ENCODE data around the gene CXorf58. TPM values are rescaled to one million over a fixed set of nuclear protein-coding genes. Genes with fewer than 3 reads are reported as not detected.

CXorf58 gene
- total RNA-seq, 1 donor from 2014 or later: 0.13 TPM

DNA sequence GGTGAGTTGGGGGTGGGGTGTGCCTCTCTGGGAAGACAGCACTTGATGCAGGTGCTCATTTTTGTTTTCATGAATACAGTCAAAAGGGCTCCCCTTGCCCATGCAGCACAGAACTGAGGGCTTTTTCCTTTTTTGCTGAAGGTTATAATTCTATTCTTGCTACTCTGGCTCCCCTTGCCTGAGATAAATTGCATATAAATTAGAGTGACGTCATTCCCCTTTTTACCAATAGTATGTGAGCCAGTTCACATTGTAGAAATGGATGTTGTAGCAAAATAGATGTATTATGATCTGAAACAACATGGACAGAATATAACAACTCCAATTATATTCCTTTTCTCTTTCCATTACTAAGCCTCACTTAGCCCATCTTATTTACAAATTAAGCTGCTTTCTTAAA lies 28.4 kb downstream of the CXorf58 start:
- TF ChIP-seq, protein P1, sequence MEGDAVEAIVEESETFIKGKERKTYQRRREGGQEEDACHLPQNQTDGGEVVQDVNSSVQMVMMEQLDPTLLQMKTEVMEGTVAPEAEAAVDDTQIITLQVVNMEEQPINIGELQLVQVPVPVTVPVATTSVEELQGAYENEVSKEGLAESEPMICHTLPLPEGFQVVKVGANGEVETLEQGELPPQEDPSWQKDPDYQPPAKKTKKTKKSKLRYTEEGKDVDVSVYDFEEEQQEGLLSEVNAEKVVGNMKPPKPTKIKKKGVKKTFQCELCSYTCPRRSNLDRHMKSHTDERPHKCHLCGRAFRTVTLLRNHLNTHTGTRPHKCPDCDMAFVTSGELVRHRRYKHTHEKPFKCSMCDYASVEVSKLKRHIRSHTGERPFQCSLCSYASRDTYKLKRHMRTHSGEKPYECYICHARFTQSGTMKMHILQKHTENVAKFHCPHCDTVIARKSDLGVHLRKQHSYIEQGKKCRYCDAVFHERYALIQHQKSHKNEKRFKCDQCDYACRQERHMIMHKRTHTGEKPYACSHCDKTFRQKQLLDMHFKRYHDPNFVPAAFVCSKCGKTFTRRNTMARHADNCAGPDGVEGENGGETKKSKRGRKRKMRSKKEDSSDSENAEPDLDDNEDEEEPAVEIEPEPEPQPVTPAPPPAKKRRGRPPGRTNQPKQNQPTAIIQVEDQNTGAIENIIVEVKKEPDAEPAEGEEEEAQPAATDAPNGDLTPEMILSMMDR (IDR thresholded peaks at IDR 0.05; ENCODE audit: unreplicated experiment): no peak
- Mint-ChIP-seq H3K4me3 (no peak overlapping the region), H3K27me3 (ENCODE audit: low read depth) (no peaks in the 10 kb centered on the region), H3K9me3 (no peaks in the 10 kb centered on the region), H3K36me3 (no peaks in the 10 kb centered on the region), H3K27ac (no peak overlapping the region), H3K4me1 (peaks cover 12% of the 10 kb centered on the region)
- DNase-seq (ENCODE audit: low spot score in 2 of 2, unreplicated experiment in 2 of 2): no peak

DNA sequence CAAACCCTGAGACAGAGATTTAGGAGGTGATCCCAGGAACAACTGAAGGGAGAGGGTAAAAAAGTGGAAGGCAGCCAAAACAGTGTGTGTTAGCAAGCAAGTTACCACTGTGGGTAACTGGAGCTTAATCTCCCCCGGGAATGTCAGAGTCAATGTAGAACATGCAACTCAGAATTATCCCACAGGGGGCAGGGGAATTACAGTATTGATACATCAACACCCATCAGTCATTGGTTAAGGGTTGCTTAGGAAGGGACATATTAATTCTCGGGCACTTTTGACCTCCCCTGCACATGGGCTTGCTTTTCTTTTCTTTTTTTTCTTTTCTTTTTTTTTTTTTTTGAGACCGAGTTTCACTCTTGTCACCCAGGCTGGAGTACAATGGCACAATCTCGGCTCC lies 29.3 kb downstream of the CXorf58 start:
- Mint-ChIP-seq H3K36me3 (no peaks in the 10 kb centered on the region), H3K27me3 (ENCODE audit: low read depth) (no peaks in the 10 kb centered on the region), H3K9me3 (no peaks in the 10 kb centered on the region), H3K4me1 (peaks cover 8% of the 10 kb centered on the region), H3K27ac (no peak overlapping the region), H3K4me3 (no peak overlapping the region)
- TF ChIP-seq, protein P1 (IDR thresholded peaks at IDR 0.05; ENCODE audit: unreplicated experiment): no peak
- no peak for DNase-seq (ENCODE audit: low spot score in 2 of 2, unreplicated experiment in 2 of 2)

GRCh38 chrX:23938690-23939089 lies 30.9 kb downstream of the CXorf58 start:
- TF ChIP-seq, protein P1 (IDR thresholded peaks at IDR 0.05; ENCODE audit: unreplicated experiment): no peak
- Mint-ChIP-seq H3K9me3 (no peaks in the 10 kb centered on the region), H3K36me3 (no peaks in the 10 kb centered on the region), H3K27me3 (ENCODE audit: low read depth) (no peaks in the 10 kb centered on the region), H3K4me3 (no peak overlapping the region), H3K4me1 (peaks cover 12% of the 10 kb centered on the region), H3K27ac (no peak overlapping the region)
- DNase-seq (ENCODE audit: low spot score in 2 of 2, unreplicated experiment in 2 of 2): no peak

DNA sequence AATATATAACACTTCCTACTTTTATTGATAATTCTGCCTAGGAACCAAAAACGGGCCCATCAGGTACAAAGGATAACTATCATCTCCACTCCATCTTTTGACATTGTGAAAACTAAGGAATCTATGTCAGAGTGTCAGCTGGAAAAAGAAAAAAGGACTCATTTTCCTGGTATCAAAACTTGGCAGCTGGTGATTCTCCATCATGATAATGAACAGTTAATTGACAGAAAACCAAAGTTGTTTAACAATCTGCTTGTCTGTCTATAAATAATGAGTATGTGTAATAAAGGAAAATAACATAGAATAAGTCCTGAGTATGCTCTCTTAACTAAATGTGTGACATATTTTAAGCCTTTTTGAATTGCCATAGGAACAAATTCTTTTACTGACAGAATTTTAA lies 31.4 kb downstream of the CXorf58 start:
- no peaks in the 10 kb centered on the region for H3K36me3 Mint-ChIP-seq
- no peaks in the 10 kb centered on the region for H3K27me3 Mint-ChIP-seq (ENCODE audit: low read depth)
- H3K4me3 Mint-ChIP-seq: no peak overlapping the region
- no peak overlapping the region for H3K27ac Mint-ChIP-seq
- H3K9me3 Mint-ChIP-seq: no peaks in the 10 kb centered on the region
- no peak for DNase-seq (ENCODE audit: low spot score in 2 of 2, unreplicated experiment in 2 of 2)
- TF ChIP-seq, protein P1 (IDR thresholded peaks at IDR 0.05; ENCODE audit: unreplicated experiment): no peak
- H3K4me1 Mint-ChIP-seq: peaks cover 13% of the 10 kb centered on the region

DNA sequence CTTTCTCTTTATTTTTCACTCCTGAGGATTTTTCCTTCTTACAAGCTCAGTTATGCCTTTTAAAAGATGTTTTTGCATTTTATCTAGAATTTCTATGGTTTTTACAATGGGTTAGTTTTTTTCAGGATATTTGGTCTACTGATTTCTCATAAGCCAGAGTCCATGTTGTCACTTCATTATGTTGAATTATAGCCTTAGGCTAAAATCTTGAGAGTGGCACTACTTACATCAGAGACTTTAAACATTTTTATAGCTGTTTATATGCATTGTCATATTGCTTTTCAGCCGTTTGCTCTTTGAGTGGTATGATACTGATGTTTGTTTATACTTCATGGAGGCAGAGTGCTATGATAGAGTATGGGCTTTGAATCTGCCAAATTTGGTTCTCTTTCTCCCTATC lies 36.4 kb downstream of the CXorf58 start:
- TF ChIP-seq, protein P1 (IDR thresholded peaks at IDR 0.05; ENCODE audit: unreplicated experiment): no peak
- no peak for DNase-seq (ENCODE audit: low spot score in 2 of 2, unreplicated experiment in 2 of 2)
- H3K27ac Mint-ChIP-seq: no peak overlapping the region
- peaks cover 13% of the 10 kb centered on the region for H3K4me1 Mint-ChIP-seq
- no peak overlapping the region for H3K4me3 Mint-ChIP-seq
- H3K27me3 Mint-ChIP-seq (ENCODE audit: low read depth): no peaks in the 10 kb centered on the region
- no peaks in the 10 kb centered on the region for H3K36me3 Mint-ChIP-seq
- H3K9me3 Mint-ChIP-seq: no peaks in the 10 kb centered on the region

- H3K27me3 Mint-ChIP-seq (ENCODE audit: low read depth): no peaks in the 10 kb centered on the region
- no peaks in the 10 kb centered on the region for H3K9me3 Mint-ChIP-seq
- H3K4me1 Mint-ChIP-seq: peaks cover 13% of the 10 kb centered on the region
- TF ChIP-seq, protein P1 (IDR thresholded peaks at IDR 0.05; ENCODE audit: unreplicated experiment): no peak
- no peak overlapping the region for H3K27ac Mint-ChIP-seq
- H3K36me3 Mint-ChIP-seq: no peaks in the 10 kb centered on the region
- H3K4me3 Mint-ChIP-seq: no peak overlapping the region
- DNase-seq (ENCODE audit: low spot score in 2 of 2, unreplicated experiment in 2 of 2): no peak
Measured at GRCh38 chrX:23945206-23945605, 37.4 kb downstream of the CXorf58 start.
